IPS-15b (cell line): Measurements from ENCODE around the gene SH3GLB2.
"Not testable (repeated sequence)": the region's sequence is repeated elsewhere in the genome, so short reads cannot be mapped to it uniquely, and the experiment has no call there.

Experiments used
- H3K27me3 ChIP-seq: one replicate; pipeline ENCODE4 v1.6.1; 2013; ENCODE audit warnings: low read length; ENCODE audit not compliant: control insufficient read depth, insufficient read depth
- H3K36me3 ChIP-seq: one replicate; pipeline ENCODE4 v1.6.1; 2013; ENCODE audit warnings: low read length; ENCODE audit not compliant: control insufficient read depth, insufficient read depth
- H3K4me1 ChIP-seq: one replicate; pipeline ENCODE4 v1.6.1; 2013; ENCODE audit warnings: mild to moderate bottlenecking, low read length; ENCODE audit not compliant: control insufficient read depth, insufficient read depth
- H3K4me3 ChIP-seq: one replicate; pipeline ENCODE4 v1.5.1; 2013; ENCODE audit warnings: low read depth, low read length
- H3K9ac ChIP-seq: one replicate; pipeline ENCODE4 v1.6.1; 2013; ENCODE audit warnings: low read depth, mild to moderate bottlenecking, low read length
- H3K9me3 ChIP-seq: one replicate; pipeline ENCODE4 v1.6.1; 2013; ENCODE audit warnings: mild to moderate bottlenecking, low read length; ENCODE audit not compliant: control insufficient read depth, insufficient read depth

The SH3GLB2 gene

DNA sequence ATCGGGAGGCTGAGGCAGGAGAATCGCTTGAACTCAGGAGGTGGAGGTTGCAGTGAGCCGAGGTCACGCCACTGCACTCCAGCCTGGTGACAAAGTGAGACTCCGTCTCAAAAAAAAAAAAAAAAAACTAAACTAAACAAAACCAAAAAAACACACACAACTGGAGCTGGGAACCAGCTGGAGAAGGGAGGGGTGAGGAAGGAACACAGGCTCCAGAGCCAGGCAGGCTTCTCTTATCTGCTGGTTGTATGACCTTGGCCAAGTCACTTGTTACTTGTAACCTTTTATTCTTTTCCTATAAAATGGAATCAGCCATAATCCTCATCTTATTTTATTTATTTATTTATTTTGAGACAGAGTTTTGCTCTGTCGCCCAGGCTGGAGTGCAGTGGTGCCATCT, 24.0 kb downstream of the SH3GLB2 start:
- H3K4me3 ChIP-seq, H3K9me3 ChIP-seq: not testable (repeated sequence)
- H3K36me3 ChIP-seq, result peaks cover 69% of the 10 kb centered on the region

DNA sequence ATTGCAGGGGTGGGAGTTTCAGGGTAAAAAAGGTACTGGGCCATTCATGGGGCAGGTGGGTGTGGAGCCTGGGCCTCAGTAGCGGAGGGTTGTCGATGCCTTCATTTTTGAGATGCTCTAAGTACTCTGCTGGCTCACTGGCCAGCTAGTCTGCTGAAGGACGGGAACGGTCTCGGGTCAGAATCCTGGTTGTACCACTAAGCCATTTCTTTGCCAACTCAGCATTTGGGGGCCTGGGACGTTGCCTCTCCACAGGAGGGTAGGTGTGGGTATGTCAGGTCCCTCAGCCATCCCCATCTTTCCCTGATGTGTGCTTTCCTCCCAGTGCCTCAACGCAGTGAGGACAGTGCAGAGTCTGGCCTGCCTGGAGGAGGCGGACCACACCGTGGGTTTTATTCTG, 25.1 kb downstream of the SH3GLB2 start:
- H3K9ac ChIP-seq, result no peak overlapping the region
- H3K27me3 ChIP-seq, result no peaks in the 10 kb centered on the region
- H3K36me3 ChIP-seq, result peaks cover 74% of the 10 kb centered on the region
- H3K9me3 ChIP-seq, result no peaks in the 10 kb centered on the region
- H3K4me1 ChIP-seq, result no peaks in the 10 kb centered on the region
- no peak overlapping the region for H3K4me3 ChIP-seq

More for the DNA sequence above, 24.0 kb downstream of the SH3GLB2 start:
- H3K27me3 ChIP-seq, H3K4me1 ChIP-seq, H3K9ac ChIP-seq: not testable (repeated sequence)

DNA sequence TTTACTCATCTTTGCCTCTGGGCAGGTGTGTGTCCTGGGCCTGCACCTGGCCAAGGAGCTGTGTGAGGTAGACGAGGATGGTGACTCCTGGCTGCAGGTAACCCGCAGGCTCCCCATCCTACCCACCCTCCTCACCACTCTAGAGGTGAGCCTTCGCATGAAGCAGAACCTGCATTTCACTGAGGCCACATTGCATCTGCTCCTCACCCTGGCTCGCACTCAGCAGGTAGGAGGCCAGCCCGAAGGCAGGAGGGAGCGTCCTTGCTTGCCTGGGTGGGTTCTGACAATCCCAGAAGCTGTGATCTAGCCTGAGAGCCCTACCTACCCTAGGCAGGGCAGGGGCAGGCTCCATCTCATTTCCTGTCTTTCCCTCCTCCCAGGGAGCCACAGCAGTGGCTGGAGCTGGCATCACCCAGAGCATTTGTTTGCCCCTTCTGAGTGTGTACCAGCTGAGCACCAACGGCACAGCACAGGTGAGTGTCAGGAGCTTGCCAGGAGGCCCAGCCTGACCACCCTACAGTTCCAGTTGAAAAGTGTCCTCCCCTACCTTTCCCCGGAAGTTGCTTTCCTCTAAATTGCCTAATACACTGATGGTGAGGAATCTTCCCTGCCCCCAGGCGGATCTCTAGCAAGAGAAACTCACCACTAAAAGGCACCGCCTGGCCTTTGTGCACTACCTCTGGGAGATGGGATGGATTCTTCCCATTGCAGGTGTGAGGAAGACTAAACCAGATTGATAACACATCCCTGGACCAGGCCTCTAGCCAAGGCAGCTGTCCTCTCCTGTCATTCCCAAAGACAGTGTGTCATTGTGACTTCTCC, 26.4 kb downstream of the SH3GLB2 start:
- H3K4me1 ChIP-seq, result no peaks in the 10 kb centered on the region
- H3K4me3 ChIP-seq, result no peak overlapping the region
- H3K9ac ChIP-seq, result no peak overlapping the region
- no peaks in the 10 kb centered on the region for H3K27me3 ChIP-seq
- no peaks in the 10 kb centered on the region for H3K9me3 ChIP-seq
- H3K36me3 ChIP-seq, result peaks cover 73% of the 10 kb centered on the region

DNA sequence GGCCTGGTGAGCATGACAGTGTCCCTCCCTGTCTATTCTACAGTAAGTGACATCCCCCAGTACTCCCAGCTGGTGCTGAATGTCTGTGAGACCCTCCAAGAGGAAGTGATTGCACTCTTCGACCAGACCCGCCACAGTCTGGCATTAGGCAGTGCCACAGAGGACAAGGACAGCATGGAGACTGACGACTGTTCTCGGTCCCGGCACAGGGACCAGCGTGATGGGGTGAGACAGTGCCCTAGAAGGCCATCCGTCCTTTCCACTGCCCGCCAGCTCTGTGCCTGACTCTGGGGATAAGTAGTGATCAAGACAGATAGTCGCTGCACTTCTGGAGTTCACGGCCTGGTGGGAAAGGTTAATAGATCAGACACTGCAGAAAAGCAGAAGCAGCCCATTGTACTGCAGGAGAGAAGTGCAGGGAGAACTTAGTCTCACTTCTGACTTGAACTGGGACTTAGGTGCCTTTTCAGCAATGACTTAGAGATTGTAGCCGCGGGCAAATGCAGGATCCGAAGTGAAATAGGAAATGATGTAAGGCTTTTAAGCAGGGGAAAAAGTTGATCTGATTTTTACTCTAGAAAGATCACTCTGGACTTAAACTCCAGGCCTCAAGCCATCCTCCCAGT, 28.4 kb downstream of the SH3GLB2 start:
- Histone ChIP-seq H3K27me3 (no peaks in the 10 kb centered on the region), H3K9ac (no peak overlapping the region), H3K36me3 (peaks cover 69% of the 10 kb centered on the region), H3K4me1 (no peaks in the 10 kb centered on the region), H3K9me3 (no peaks in the 10 kb centered on the region), H3K4me3 (no peak overlapping the region)

DNA sequence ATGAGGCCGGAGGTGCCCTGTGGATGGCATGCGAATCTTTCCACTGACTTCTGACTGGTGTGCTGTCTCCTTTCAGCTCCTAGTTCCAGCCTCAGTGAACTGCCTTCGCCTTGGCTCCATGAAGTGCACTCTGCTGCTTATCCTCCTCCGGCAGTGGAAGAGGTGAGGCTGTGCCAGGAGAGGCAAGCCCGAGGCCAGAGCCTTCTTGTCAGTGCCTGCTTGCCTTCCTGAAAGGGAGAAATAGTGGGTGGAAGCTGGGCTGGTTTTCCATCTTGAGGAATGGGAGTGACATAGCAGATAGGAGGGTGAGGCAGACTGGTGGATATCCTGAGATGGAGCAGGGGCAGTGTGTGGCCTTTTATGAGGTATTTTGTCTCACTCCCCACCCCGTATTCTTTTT, 29.7 kb downstream of the SH3GLB2 start:
- peaks cover 79% of the 10 kb centered on the region for H3K36me3 ChIP-seq

DNA sequence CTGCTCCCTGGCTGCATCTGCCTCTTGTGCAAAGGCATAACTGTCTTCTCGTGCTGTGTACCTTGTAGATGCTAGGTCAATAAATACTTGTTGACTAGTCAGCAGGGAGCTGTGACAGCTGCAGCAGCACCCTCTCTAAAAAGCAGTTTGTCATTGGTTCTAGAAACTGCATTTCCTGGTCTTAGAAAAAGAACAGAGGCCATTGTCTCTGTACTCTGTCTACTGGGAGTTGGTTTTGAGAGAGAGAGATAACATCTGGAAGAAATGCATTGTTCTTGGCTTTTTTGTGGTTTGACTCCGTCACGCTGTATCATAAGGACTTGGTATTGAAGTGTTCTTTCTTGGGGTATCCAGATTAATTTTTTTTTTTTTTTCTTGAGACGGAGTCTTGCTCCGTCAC, 32.3 kb downstream of the SH3GLB2 start:
- Histone ChIP-seq H3K9ac (no peak overlapping the region), H3K4me1 (no peaks in the 10 kb centered on the region), H3K9me3 (no peaks in the 10 kb centered on the region), H3K27me3 (no peaks in the 10 kb centered on the region), H3K36me3 (peaks cover 57% of the 10 kb centered on the region), H3K4me3 (no peak overlapping the region)

More for the DNA sequence above, 29.7 kb downstream of the SH3GLB2 start:
- Histone ChIP-seq H3K9me3 (no peaks in the 10 kb centered on the region), H3K9ac (no peak overlapping the region), H3K27me3 (no peaks in the 10 kb centered on the region), H3K4me1 (no peaks in the 10 kb centered on the region), H3K4me3 (no peak overlapping the region)

DNA sequence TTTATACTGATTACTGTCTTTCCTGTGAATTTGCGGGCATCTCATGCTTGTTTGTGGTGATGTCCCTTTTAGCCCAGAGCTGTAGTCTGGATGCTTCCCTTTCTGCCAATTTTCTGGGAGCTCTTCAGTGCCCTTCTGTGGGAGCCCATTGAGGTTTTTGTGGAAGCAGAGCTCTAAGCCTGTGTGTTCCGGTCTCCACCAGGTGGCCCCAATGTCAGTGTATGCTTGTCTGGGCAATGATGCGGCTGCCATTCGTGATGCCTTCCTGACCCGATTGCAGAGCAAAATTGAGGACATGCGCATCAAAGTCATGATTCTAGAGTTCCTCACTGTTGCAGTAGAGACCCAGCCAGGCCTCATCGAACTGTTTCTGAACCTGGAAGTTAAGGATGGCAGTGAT, 35.1 kb downstream of the SH3GLB2 start:
- no peak overlapping the region for H3K9ac ChIP-seq
- H3K4me1 ChIP-seq, result no peaks in the 10 kb centered on the region
- no peaks in the 10 kb centered on the region for H3K9me3 ChIP-seq
- peaks cover 47% of the 10 kb centered on the region for H3K36me3 ChIP-seq
- no peaks in the 10 kb centered on the region for H3K27me3 ChIP-seq
- H3K4me3 ChIP-seq, result no peak overlapping the region

DNA sequence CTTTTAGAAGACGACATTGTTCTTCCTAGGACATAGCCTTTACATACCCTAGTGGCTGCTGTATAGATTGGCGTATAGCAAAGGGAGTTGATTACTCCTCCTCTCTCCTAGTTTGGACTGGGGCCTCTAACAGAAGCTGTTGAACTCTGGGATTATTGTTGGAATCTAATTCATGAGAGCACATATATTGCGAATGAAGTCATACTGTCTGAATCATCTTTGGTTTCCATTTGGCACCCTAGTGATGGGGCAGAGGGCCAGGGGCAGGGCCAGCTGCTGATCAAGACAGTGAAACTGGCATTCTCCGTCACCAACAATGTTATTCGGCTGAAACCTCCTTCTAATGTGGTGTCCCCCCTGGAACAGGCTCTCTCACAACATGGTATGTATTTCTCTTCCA, 40.3 kb downstream of the SH3GLB2 start:
- Histone ChIP-seq H3K4me1 (no peaks in the 10 kb centered on the region), H3K27me3 (no peaks in the 10 kb centered on the region), H3K4me3 (no peak overlapping the region), H3K9ac (no peak overlapping the region), H3K36me3 (peaks cover 39% of the 10 kb centered on the region), H3K9me3 (no peaks in the 10 kb centered on the region)

DNA sequence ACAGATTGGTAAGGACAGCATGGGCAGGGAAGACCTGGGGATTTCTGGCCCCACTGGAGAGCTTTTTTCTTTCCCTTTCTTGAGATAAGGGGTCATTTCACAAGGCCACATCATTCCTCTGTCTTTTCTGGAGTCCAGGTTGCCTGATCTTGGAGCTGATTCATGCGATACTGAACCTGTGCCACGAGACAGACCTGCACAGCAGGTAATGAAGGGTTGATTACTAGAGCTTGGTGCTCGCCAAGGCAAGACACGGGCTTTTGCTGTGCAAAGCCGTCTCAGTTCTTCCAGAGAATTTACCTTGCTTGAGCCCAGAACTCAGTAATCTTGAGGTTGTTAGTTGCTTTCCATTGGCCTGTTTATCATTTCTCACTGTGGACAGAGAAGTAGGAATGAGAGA, 41.5 kb downstream of the SH3GLB2 start:
- peaks cover 42% of the 10 kb centered on the region for H3K36me3 ChIP-seq
- no peaks in the 10 kb centered on the region for H3K27me3 ChIP-seq
- H3K9ac ChIP-seq, result no peak overlapping the region
- no peaks in the 10 kb centered on the region for H3K4me1 ChIP-seq
- H3K4me3 ChIP-seq, result no peak overlapping the region
- H3K9me3 ChIP-seq, result no peaks in the 10 kb centered on the region

DNA sequence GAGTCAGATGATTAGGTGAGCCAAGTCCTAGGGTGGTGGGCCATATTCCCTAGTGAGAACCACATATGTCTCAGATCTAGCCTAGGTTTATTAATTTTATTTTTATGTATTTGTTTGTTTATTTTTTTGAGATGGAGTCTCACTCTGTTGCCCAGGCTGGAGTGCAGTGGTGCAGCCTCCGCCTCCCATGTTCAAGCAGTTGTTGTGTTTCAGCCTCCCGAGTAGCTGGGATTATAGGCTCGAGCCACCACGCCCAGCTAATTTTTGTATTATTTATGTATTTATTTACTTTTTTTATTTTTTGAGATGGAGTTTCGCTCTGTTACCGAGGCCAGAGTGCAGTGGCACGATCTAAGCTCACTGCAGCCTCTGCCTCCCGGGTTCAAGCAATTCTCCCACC, 44.6 kb downstream of the SH3GLB2 start:
- H3K36me3 ChIP-seq, result peaks cover 54% of the 10 kb centered on the region
- H3K4me1 ChIP-seq, result no peaks in the 10 kb centered on the region
- H3K9ac ChIP-seq, result no peak overlapping the region
- H3K9me3 ChIP-seq, result no peaks in the 10 kb centered on the region
- H3K27me3 ChIP-seq, result no peaks in the 10 kb centered on the region
- no peak overlapping the region for H3K4me3 ChIP-seq

DNA sequence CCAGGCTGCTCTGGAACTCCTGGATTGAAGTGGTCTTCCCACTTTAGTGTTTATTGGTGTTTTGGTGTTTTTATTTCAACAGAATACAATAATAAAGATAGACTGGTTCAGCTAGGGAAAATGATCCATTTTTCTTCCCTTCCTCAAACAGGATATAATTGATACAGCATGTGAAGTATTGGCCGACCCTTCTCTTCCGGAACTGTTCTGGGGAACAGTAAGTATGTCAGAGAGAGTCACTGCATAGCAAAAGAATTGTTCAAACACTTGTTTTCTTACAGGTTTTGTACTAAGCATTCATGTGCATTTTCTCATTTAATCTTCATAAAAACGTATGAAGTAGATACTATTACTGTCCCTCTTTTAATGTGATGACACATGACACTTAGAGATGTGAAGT, 49.0 kb downstream of the SH3GLB2 start:
- Histone ChIP-seq H3K4me1 (no peaks in the 10 kb centered on the region), H3K27me3 (no peaks in the 10 kb centered on the region), H3K36me3 (peaks cover 41% of the 10 kb centered on the region), H3K4me3 (no peak overlapping the region), H3K9ac (no peak overlapping the region), H3K9me3 (no peaks in the 10 kb centered on the region)

DNA sequence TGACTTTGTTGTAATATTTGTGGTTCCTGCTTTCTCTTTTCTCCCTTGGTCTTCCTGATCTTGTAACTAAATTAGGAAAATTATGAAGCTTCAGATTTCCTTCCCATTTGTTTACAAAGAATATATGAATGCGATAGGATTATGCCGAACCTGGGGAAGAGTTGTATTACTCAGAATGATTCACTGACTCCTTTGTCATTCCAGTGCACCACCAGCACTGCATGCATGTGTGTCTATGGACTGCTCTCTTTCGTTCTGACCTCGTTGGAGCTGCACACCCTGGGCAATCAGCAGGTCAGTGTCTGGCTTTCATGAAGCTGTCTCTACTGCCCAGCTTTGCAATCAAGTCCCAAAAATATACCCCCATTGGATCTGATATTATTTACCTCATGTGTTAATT, 55.2 kb downstream of the SH3GLB2 start:
- Histone ChIP-seq H3K4me1 (no peaks in the 10 kb centered on the region), H3K9me3 (no peaks in the 10 kb centered on the region), H3K27me3 (no peaks in the 10 kb centered on the region), H3K4me3 (no peak overlapping the region), H3K36me3 (peaks cover 33% of the 10 kb centered on the region), H3K9ac (no peak overlapping the region)
